Endothelial cell of umbilical vein (primary cell): ENCODE measurements around the gene SMARCD3. TPM values are rescaled to one million over a fixed set of nuclear protein-coding genes. Genes with fewer than 3 reads are reported as not detected.

Experiments
- BruUV-seq: library from RNA; stranded (reverse); fragments of 400-500 nt; replicated peaks from 2 replicates; lab custom pipeline; 2021; lab: Mats Ljungman, UMichigan
- CTCF ChIA-PET: fragments of 300-600, 350-600 bp; sonication (Branson Sonifier 250); formaldehyde crosslinking; loops from one replicate; lab custom pipeline; 2021; ENCODE audit warnings: antibody characterized with exemption, inconsistent platforms; lab: Charles Lee
- POLR2A ChIA-PET: fragments of 300-600, 350-600 bp; sonication (Branson Sonifier 250); formaldehyde crosslinking; loops from one replicate; lab custom pipeline; 2021; ENCODE audit warnings: antibody characterized with exemption, inconsistent platforms; lab: Charles Lee
- DNase-seq: peaks from one replicate; pipeline ENCODE4 v3.0.0-alpha.2; 2011; ENCODE audit warnings: low read depth, low spot score
- FAIRE-seq: peaks from 2 replicates; lab custom pipeline; 2011; peaks lifted over from hg19 to GRCh38; lab: Jason Lieb, UNC
- H2AFZ ChIP-seq: 2 replicates; pipeline ENCODE4 v1.6.0; 2012; ENCODE audit warnings: low read depth, low read length, control low read depth, inconsistent platforms
- H3K27ac ChIP-seq: 2 replicates; pipeline ENCODE4 v1.5.1; 2011; ENCODE audit warnings: low read depth, mild to moderate bottlenecking, control low read depth, low read length, moderate library complexity; ENCODE audit not compliant: insufficient read depth
- H3K27me3 ChIP-seq, 2 experiments: 2 replicates each; pipeline versions ENCODE4 v1.6.0 to v1.6.1; 2011; ENCODE audit warnings: low read length in 2 of 2, mixed read lengths in 1 of 2; ENCODE audit not compliant: control insufficient read depth in 2 of 2, insufficient read depth in 2 of 2
- H3K36me3 ChIP-seq, 2 experiments: 2 replicates in 1 of 2; 3 replicates in 1 of 2; pipeline ENCODE4 v1.5.1; 2011; ENCODE audit warnings: low read length in 2 of 2, mild to moderate bottlenecking in 1 of 2, moderate library complexity in 1 of 2; ENCODE audit not compliant: control insufficient read depth in 2 of 2, insufficient read depth in 2 of 2; ENCODE audit errors: extremely low read depth in 1 of 2
- H3K4me1 ChIP-seq: 3 replicates; pipeline ENCODE4 v1.5.1; 2011; ENCODE audit warnings: mild to moderate bottlenecking, low read length; ENCODE audit not compliant: control insufficient read depth, insufficient read depth; ENCODE audit errors: extremely low read depth
- H3K4me2 ChIP-seq: 2 replicates; pipeline ENCODE4 v1.6.1; 2011; ENCODE audit warnings: low read length, control low read depth, mixed read lengths; ENCODE audit not compliant: insufficient read depth
- H3K4me3 ChIP-seq, 3 experiments: fragments of 200-600 bp in 1 of 3; sonication (generic), shearing (Covaris generic) in 1 of 3; replicated peaks in 1 of 3; 2 replicates each; pipeline ENCODE4 v1.5.1; 2011 to 2016; ENCODE audit warnings: control low read depth in 3 of 3, low read length in 3 of 3, mild to moderate bottlenecking in 2 of 3, inconsistent platforms in 1 of 3, low read depth in 1 of 3, moderate library complexity in 1 of 3; ENCODE audit not compliant: insufficient read depth in 1 of 3
- H3K79me2 ChIP-seq: 2 replicates; pipeline ENCODE4 v1.6.0; 2012; ENCODE audit warnings: low read length, inconsistent platforms; ENCODE audit not compliant: control insufficient read depth, insufficient read depth
- H3K9ac ChIP-seq: replicated peaks from 2 replicates; pipeline ENCODE3; 2011; ENCODE audit warnings: low read length, control low read depth; ENCODE audit not compliant: insufficient read depth; ENCODE audit errors: extremely low read depth
- H3K9me1 ChIP-seq: replicated peaks from 3 replicates; pipeline ENCODE4 v1.6.0; 2011; ENCODE audit warnings: mild to moderate bottlenecking, low read length; ENCODE audit not compliant: control insufficient read depth, insufficient read depth; ENCODE audit errors: extremely low read depth
- H3K9me3 ChIP-seq: replicated peaks from 2 replicates; pipeline ENCODE4 v1.5.1; 2012; ENCODE audit warnings: low read length, inconsistent platforms; ENCODE audit not compliant: control insufficient read depth, insufficient read depth
- H4K20me1 ChIP-seq: replicated peaks from 2 replicates; pipeline ENCODE3; 2011; ENCODE audit warnings: mild to moderate bottlenecking, low read length; ENCODE audit not compliant: control insufficient read depth, insufficient read depth; ENCODE audit errors: extremely low read depth
- CTCF ChIP-seq, 2 donors: IDR thresholded peaks; 1 replicate in 1 of 2; 2 replicates in 1 of 2; pipeline ENCODE4 v1.5.1; 2011; ENCODE audit warnings: low read length in 2 of 2, mild to moderate bottlenecking in 2 of 2, moderate library complexity in 2 of 2, control low read depth in 1 of 2, inconsistent platforms in 1 of 2, low read depth in 1 of 2; ENCODE audit not compliant: insufficient read depth in 1 of 2; ENCODE audit errors: extremely low read depth in 1 of 2
- EZH2 ChIP-seq: IDR thresholded peaks from 2 replicates; pipeline ENCODE4 v1.6.1; 2012; ENCODE audit warnings: borderline replicate concordance, low read depth, mild to moderate bottlenecking, moderate library complexity, low read length, inconsistent platforms; ENCODE audit not compliant: severe bottlenecking
- FOS ChIP-seq: IDR thresholded peaks from 2 replicates; pipeline ENCODE4 v1.6.1; 2011; ENCODE audit warnings: mild to moderate bottlenecking, low read length, moderate library complexity, borderline replicate concordance; ENCODE audit not compliant: insufficient read depth
- GATA2 ChIP-seq: IDR thresholded peaks from 2 replicates; pipeline ENCODE4 v1.7.0; 2011; ENCODE audit warnings: low read depth, mild to moderate bottlenecking, moderate library complexity, mixed read lengths, low read length; ENCODE audit not compliant: insufficient read length, insufficient read depth
- JUN ChIP-seq: IDR thresholded peaks from 2 replicates; pipeline ENCODE4 v1.6.1; 2011; ENCODE audit warnings: borderline replicate concordance, low read depth; ENCODE audit not compliant: insufficient read length, insufficient read depth
- MAX ChIP-seq: IDR thresholded peaks from 2 replicates; pipeline ENCODE4 v1.6.1; 2011; ENCODE audit not compliant: insufficient read depth, insufficient read length
- MYC ChIP-seq: IDR thresholded peaks from one replicate; pipeline ENCODE4 v1.6.1; 2011; ENCODE audit warnings: mild to moderate bottlenecking, low read depth, low read length
- POLR2A ChIP-seq: IDR thresholded peaks from 2 replicates; pipeline ENCODE4 v1.6.1; 2012; ENCODE audit warnings: low read depth, mild to moderate bottlenecking, control low read depth, low read length
- POLR2AphosphoS5 ChIP-seq: IDR thresholded peaks from 2 replicates; pipeline ENCODE4 v1.6.1; 2012; ENCODE audit warnings: low read depth, mild to moderate bottlenecking, control low read depth, low read length, moderate library complexity; ENCODE audit not compliant: insufficient read depth
- dilution Hi-C: fragments of 300-500 bp; cut with MboI; formaldehyde crosslinking; loops from one replicate; pipeline ENCODE4 v1.15.0; 2019; ENCODE audit warnings: low sequenced_read_pairs; ENCODE audit not compliant: extremely low pct_ligation_motif_present
- intact Hi-C: fragments of 100-400 bp; cut with micrococcal nuclease; formaldehyde crosslinking; loops from one replicate; pipeline ENCODE4 v1.10.0; 2022
- polyA plus RNA-seq, 4 experiments: library from polyadenylated mRNA; depleted of rRNA in 3 of 4; stranded (reverse) in 3 of 4; unstranded in 1 of 4; fragments of >200 nt; gene quantifications; 2 replicates each; pipeline versions ENCODE4 v1.2.1 to v1.2.3, GENCODE V29; 2011 to 2012; ENCODE audit warnings: missing spikeins in 1 of 4
- total RNA-seq: library from RNA; stranded (reverse); gene quantifications from 2 replicates; pipeline ENCODE4 v1.2.3, GENCODE V29; 2021

The SMARCD3 gene
- total and polyA plus RNA-seq, 2 donors (not counting 3 experiments of a cell fraction or from before 2014, with no cell fraction given): 6.1 to 8.5 TPM

- no TSS peak for BruUV-seq
- H3K4me2 ChIP-seq: no peak overlapping the region
- peaks cover under 1% of the 10 kb centered on the region for H3K4me1 ChIP-seq
- ChIA-PET POLR2A (no interaction called here), CTCF (no interaction called here)
- FAIRE-seq (no peak), DNase-seq (no peak)
- no peaks in the 10 kb centered on the region for H3K9me3 ChIP-seq
- no peak overlapping the region for H3K4me3 ChIP-seq
- no peaks in the 10 kb centered on the region for H4K20me1 ChIP-seq
- no peak for TF ChIP-seq CTCF (IDR thresholded peaks at IDR 0.05; ENCODE audit: extremely low read depth in 1 of 2, insufficient read depth in 1 of 2, low read depth in 1 of 2, low read length in 2 of 2)
- no peak for TF ChIP-seq JUN
- no peak for TF ChIP-seq POLR2AphosphoS5
- no peak for TF ChIP-seq EZH2
- TF ChIP-seq GATA2: no peak
- no peak for TF ChIP-seq FOS
- TF ChIP-seq POLR2A: no peak
- no peak for TF ChIP-seq MYC
- no peak for TF ChIP-seq MAX
- no peaks in the 10 kb centered on the region for H3K36me3 ChIP-seq
- no peak overlapping the region for H2AFZ ChIP-seq
- peaks cover 2 to 10% of the 10 kb centered on the region in 2 experiments for H3K27me3 ChIP-seq
- no peak overlapping the region for H3K9ac ChIP-seq
- intact Hi-C loops (no loop called here), dilution Hi-C loops (no loop called here)
- H3K9me1 ChIP-seq: no peaks in the 10 kb centered on the region
- H3K79me2 ChIP-seq: no peaks in the 10 kb centered on the region
- no peak overlapping the region for H3K27ac ChIP-seq
These were observed 5.8 kb upstream of the SMARCD3 start for GRCh38 chr7:151254316-151254715.
